Mesenchymal stem cell (in vitro differentiated cells and primary cell): ENCODE results near the gene APCDD1L.
A peak's percentile ranks its signal among the peaks of the same experiment; 100 is the strongest.

Experiments used
- DNase-seq: peaks from one replicate; pipeline ENCODE4 v3.0.0-alpha.2; 2013
- H2AFZ ChIP-seq: one replicate; pipeline ENCODE4 v1.6.1; 2013; ENCODE audit warnings: low read depth, mild to moderate bottlenecking, control low read depth, inconsistent platforms, low read length, moderate library complexity
- H2AK5ac ChIP-seq: 2 replicates; pipeline ENCODE4 v1.6.1; 2013; ENCODE audit warnings: low read length, moderate library complexity, mild to moderate bottlenecking, inconsistent platforms; ENCODE audit not compliant: severe bottlenecking
- H2BK120ac ChIP-seq: one replicate; pipeline ENCODE4 v1.6.1; 2013; ENCODE audit warnings: low read depth, mild to moderate bottlenecking, inconsistent platforms, low read length, moderate library complexity
- H2BK12ac ChIP-seq, 2 experiments: one replicate each; pipeline ENCODE4 v1.6.1; 2013; ENCODE audit warnings: inconsistent platforms in 2 of 2, low read length in 2 of 2, mild to moderate bottlenecking in 2 of 2, moderate library complexity in 2 of 2, control low read depth in 1 of 2
- H2BK15ac ChIP-seq: one replicate; pipeline ENCODE4 v1.6.1; 2013; ENCODE audit warnings: mild to moderate bottlenecking, low read depth, inconsistent platforms; ENCODE audit not compliant: poor library complexity, severe bottlenecking
- H2BK5ac ChIP-seq: 2 replicates; pipeline ENCODE4 v1.6.1; 2013; ENCODE audit warnings: low read depth, mild to moderate bottlenecking, low read length, control low read depth, inconsistent platforms; ENCODE audit not compliant: poor library complexity, severe bottlenecking
- H3K14ac ChIP-seq, 2 experiments: one replicate each; pipeline ENCODE4 v1.6.1; 2013; ENCODE audit warnings: inconsistent platforms in 2 of 2, low read length in 2 of 2, control low read depth in 1 of 2, mild to moderate bottlenecking in 1 of 2, moderate library complexity in 1 of 2
- H3K18ac ChIP-seq, 2 experiments: one replicate each; pipeline ENCODE4 v1.6.1; 2013; ENCODE audit warnings: inconsistent platforms in 2 of 2, low read length in 2 of 2, control low read depth in 1 of 2, low read depth in 1 of 2, mild to moderate bottlenecking in 1 of 2
- H3K23ac ChIP-seq, 2 experiments: one replicate each; pipeline ENCODE4 v1.6.1; 2013; ENCODE audit warnings: inconsistent platforms in 2 of 2, low read length in 2 of 2, mild to moderate bottlenecking in 2 of 2, moderate library complexity in 2 of 2, control low read depth in 1 of 2
- H3K27ac ChIP-seq: 2 replicates; pipeline ENCODE4 v1.5.1; 2013; ENCODE audit warnings: mild to moderate bottlenecking, moderate library complexity, low read length, control low read depth, inconsistent platforms; ENCODE audit not compliant: poor library complexity, severe bottlenecking
- H3K27me3 ChIP-seq, 2 experiments: 2 replicates each; pipeline versions ENCODE4 v1.6.1 to v1.7.0; 2013; ENCODE audit warnings: low read length in 2 of 2, mild to moderate bottlenecking in 2 of 2, moderate library complexity in 2 of 2, control low read depth in 1 of 2, inconsistent platforms in 1 of 2; ENCODE audit not compliant: control insufficient read depth in 1 of 2, insufficient read depth in 1 of 2
- H3K36me3 ChIP-seq, 2 experiments: 2 replicates each; pipeline versions ENCODE4 v1.6.1 to v1.7.0; 2013; ENCODE audit warnings: low read length in 2 of 2, control low read depth in 1 of 2, inconsistent platforms in 1 of 2, low read depth in 1 of 2, mild to moderate bottlenecking in 1 of 2; ENCODE audit not compliant: insufficient read depth in 2 of 2, control insufficient read depth in 1 of 2
- H3K4ac ChIP-seq, 2 experiments: one replicate each; pipeline ENCODE4 v1.6.1; 2013; ENCODE audit warnings: inconsistent platforms in 2 of 2, low read length in 2 of 2, mild to moderate bottlenecking in 2 of 2, moderate library complexity in 2 of 2, control low read depth in 1 of 2, low read depth in 1 of 2
- H3K4me1 ChIP-seq: 2 replicates; pipeline ENCODE4 v1.6.1; 2013; ENCODE audit warnings: low read depth, low read length, control low read depth; ENCODE audit not compliant: control insufficient read depth, insufficient read depth
- H3K4me2 ChIP-seq: 2 replicates; pipeline ENCODE4 v1.6.1; 2013; ENCODE audit warnings: low read length, mild to moderate bottlenecking, inconsistent platforms; ENCODE audit not compliant: poor library complexity, severe bottlenecking
- H3K4me3 ChIP-seq, 2 experiments: 2 replicates each; pipeline versions ENCODE4 v1.5.1 to v1.7.0; 2013; ENCODE audit warnings: low read length in 2 of 2, mild to moderate bottlenecking in 2 of 2, control low read depth in 1 of 2, low read depth in 1 of 2; ENCODE audit not compliant: insufficient read depth in 1 of 2
- H3K79me1 ChIP-seq: replicated peaks from 2 replicates; pipeline ENCODE4 v1.6.1; 2013; ENCODE audit warnings: mild to moderate bottlenecking, control low read depth, low read length, inconsistent platforms; ENCODE audit not compliant: poor library complexity, severe bottlenecking
- H3K9ac ChIP-seq: 2 replicates; pipeline ENCODE4 v1.7.0; 2013; ENCODE audit warnings: mild to moderate bottlenecking, low read length, moderate library complexity
- H3K9me3 ChIP-seq: 2 replicates; pipeline ENCODE4 v1.7.0; 2013; ENCODE audit warnings: mild to moderate bottlenecking, low read length; ENCODE audit not compliant: control insufficient read depth
- H4K8ac ChIP-seq: one replicate; pipeline ENCODE4 v1.6.1; 2013; ENCODE audit warnings: inconsistent platforms, mild to moderate bottlenecking, low read length, moderate library complexity
- H4K91ac ChIP-seq: one replicate; pipeline ENCODE4 v1.6.1; 2013; ENCODE audit warnings: mild to moderate bottlenecking, low read length, inconsistent platforms
- WGBS: methylation state at CpG from one replicate; pipeline ENCODE4 v1.1.7; 2013; ENCODE audit warnings: mixed read lengths; 5-methylcytosine and 5-hydroxymethylcytosine counted together

Gene APCDD1L

GRCh38 chr20:58461899-58462298 lies 53.3 kb downstream of the APCDD1L start:
- no peak overlapping the region for H3K4me3 ChIP-seq
- H3K18ac ChIP-seq = no peak overlapping the region
- WGBS = 96% methylated on average over 6 of the region's 6 CpGs
- no peak overlapping the region for H3K27ac ChIP-seq
- H3K79me1 ChIP-seq = no peaks in the 10 kb centered on the region
- no peaks in the 10 kb centered on the region for H3K27me3 ChIP-seq
- H3K4me2 ChIP-seq = no peak overlapping the region
- no peak overlapping the region for H2AK5ac ChIP-seq
- H3K4ac ChIP-seq = no peak overlapping the region
- H4K91ac ChIP-seq = no peak overlapping the region
- H2AFZ ChIP-seq = no peak overlapping the region
- H3K14ac ChIP-seq = no peak overlapping the region
- no peaks in the 10 kb centered on the region for H3K9me3 ChIP-seq
- no peak overlapping the region for H2BK120ac ChIP-seq
- no peak overlapping the region for H3K9ac ChIP-seq
- no peak overlapping the region for H4K8ac ChIP-seq
- H3K4me1 ChIP-seq = peaks cover 19% of the 10 kb centered on the region
- no peak overlapping the region for H3K23ac ChIP-seq
- no peak overlapping the region for H2BK15ac ChIP-seq
- peaks cover 0 to 10% of the 10 kb centered on the region in 2 experiments for H3K36me3 ChIP-seq
- no peak overlapping the region for H2BK5ac ChIP-seq
- DNase-seq = no peak
- no peak overlapping the region for H2BK12ac ChIP-seq

- Histone ChIP-seq H3K23ac (no peak overlapping the region), H3K36me3 (peaks cover 0 to 10% of the 10 kb centered on the region in 2 experiments), H3K4me1 (peaks cover 20% of the 10 kb centered on the region), H2AFZ (no peak overlapping the region), H3K9me3 (no peaks in the 10 kb centered on the region), H3K27me3 (no peaks in the 10 kb centered on the region), H4K8ac (no peak overlapping the region), H2BK5ac (no peak overlapping the region), H3K4me3 (no peak overlapping the region), H3K27ac (no peak overlapping the region), H4K91ac (no peak overlapping the region), H3K18ac (no peak overlapping the region), H3K14ac (no peak overlapping the region), H3K4ac (no peak overlapping the region), H3K4me2 (no peak overlapping the region), H3K79me1 (peaks cover 2% of the 10 kb centered on the region), H2BK120ac (no peak overlapping the region), H2BK12ac (no peak overlapping the region), H2AK5ac (no peak overlapping the region), H3K9ac (no peak overlapping the region), H2BK15ac (no peak overlapping the region)
- WGBS = 98% methylated on average over 25 of the region's 25 CpGs
- no peak for DNase-seq
Observed at GRCh38 chr20:58461104-58461503, 54.1 kb downstream of the APCDD1L start.

- H3K9me3 ChIP-seq = peaks cover 5% of the 10 kb centered on the region
- no peak overlapping the region for H3K4ac ChIP-seq
- peaks cover 0 to 13% of the 10 kb centered on the region in 2 experiments for H3K36me3 ChIP-seq
- H4K8ac ChIP-seq = no peak overlapping the region
- H3K27ac ChIP-seq = no peak overlapping the region
- no peak overlapping the region for H4K91ac ChIP-seq
- H3K23ac ChIP-seq = peak overlapping the region in 1 of 2 experiments; percentile 9
- peaks cover 20% of the 10 kb centered on the region for H3K4me1 ChIP-seq
- H2BK120ac ChIP-seq = no peak overlapping the region
- no peak overlapping the region for H2BK12ac ChIP-seq
- no peaks in the 10 kb centered on the region for H3K27me3 ChIP-seq
- H2BK15ac ChIP-seq = no peak overlapping the region
- no peak for DNase-seq
- peak overlapping the region in 1 of 2 experiments; percentile 35 for H3K18ac ChIP-seq
- no peak overlapping the region for H3K9ac ChIP-seq
- no peak overlapping the region for H3K4me2 ChIP-seq
- WGBS = over 99% methylated on average over 5 of the region's 5 CpGs
- H2AK5ac ChIP-seq = no peak overlapping the region
- no peak overlapping the region for H3K4me3 ChIP-seq
- no peak overlapping the region for H2BK5ac ChIP-seq
- no peak overlapping the region for H2AFZ ChIP-seq
- H3K79me1 ChIP-seq = peaks cover 2% of the 10 kb centered on the region
- no peak overlapping the region for H3K14ac ChIP-seq
Observed at GRCh38 chr20:58459058-58459750, 56.0 kb downstream of the APCDD1L start.

- no peak overlapping the region for H2AK5ac ChIP-seq
- WGBS = 48% methylated on average over 14 of the region's 16 CpGs
- H3K23ac ChIP-seq = no peak overlapping the region
- H2BK12ac ChIP-seq = no peak overlapping the region
- H4K91ac ChIP-seq = no peak overlapping the region
- peaks cover 2% of the 10 kb centered on the region for H3K79me1 ChIP-seq
- no peak overlapping the region for H2AFZ ChIP-seq
- peaks cover 9% of the 10 kb centered on the region for H3K9me3 ChIP-seq
- no peak overlapping the region for H3K4me2 ChIP-seq
- H3K4me1 ChIP-seq = peaks cover 20% of the 10 kb centered on the region
- H3K27me3 ChIP-seq = no peaks in the 10 kb centered on the region
- no peak overlapping the region for H3K9ac ChIP-seq
- no peak overlapping the region for H3K4me3 ChIP-seq
- no peak overlapping the region for H3K4ac ChIP-seq
- no peak overlapping the region for H2BK5ac ChIP-seq
- peaks cover 0 to 13% of the 10 kb centered on the region in 2 experiments for H3K36me3 ChIP-seq
- no peak overlapping the region for H3K18ac ChIP-seq
- peak; percentile 58 for DNase-seq
- H3K27ac ChIP-seq = no peak overlapping the region
- H3K14ac ChIP-seq = no peak overlapping the region
- no peak overlapping the region for H2BK120ac ChIP-seq
- no peak overlapping the region for H4K8ac ChIP-seq
- H2BK15ac ChIP-seq = no peak overlapping the region
Observed at GRCh38 chr20:58458342-58459057, 56.7 kb downstream of the APCDD1L start.
